ENCODE measurements around the gene COX17.

- TF ChIP-seq CTCF (IDR thresholded peaks at IDR 0.05; ENCODE audit: borderline replicate concordance, extremely low read depth, low read length, poor library complexity, severe bottlenecking) (no peak), EZH2 (IDR thresholded peaks at IDR 0.05; ENCODE audit: borderline replicate concordance, low read depth, low read length, severe bottlenecking) (no peak)
Observed at GRCh38 chr3:119627461-119627860, 49.7 kb downstream of the COX17 start.
